ENCODE results near the gene ME2. TPM values are rescaled to one million over a fixed set of nuclear protein-coding genes. Genes with fewer than 3 reads are reported as not detected.

The ME2 gene
- total and polyA plus RNA-seq, 7 donors, result 40.2 to 75.1 (median 60.1) TPM

- DNase-seq, result no peak
- no peaks in the 10 kb centered on the region for H3K27me3 ChIP-seq
- H3K9me3 ChIP-seq, result no peaks in the 10 kb centered on the region
- TF ChIP-seq POLR2AphosphoS5 (IDR thresholded peaks at IDR 0.05) (no peak), POLR2A (IDR thresholded peaks at IDR 0.05) (no peak), CTCF (IDR thresholded peaks at IDR 0.05) (no peak)
- no peak overlapping the region for H3K4me3 ChIP-seq
- intact Hi-C loops (cut with DNase I), result no loop called here
- no peaks in the 10 kb centered on the region for H3K4me1 ChIP-seq
- no peaks in the 10 kb centered on the region for H3K36me3 ChIP-seq
- WGBS, 2 donors, result 30 to 68% methylated on average over 3 of the region's 3 CpGs
- no peak overlapping the region for H3K27ac ChIP-seq
Measured at GRCh38 chr18:50844960-50845359, 34.0 kb upstream of the ME2 start.

GRCh38 chr18:50847192-50847591, 31.7 kb upstream of the ME2 start:
- intact Hi-C loops (cut with DNase I), result no loop called here
- Histone ChIP-seq H3K9me3 (no peaks in the 10 kb centered on the region), H3K36me3 (no peaks in the 10 kb centered on the region), H3K27ac (no peak overlapping the region), H3K4me3 (no peak overlapping the region), H3K27me3 (no peaks in the 10 kb centered on the region), H3K4me1 (no peaks in the 10 kb centered on the region)
- no peak for DNase-seq
- WGBS, 2 donors, result 94 to 95% methylated on average over 4 of the region's 4 CpGs
- TF ChIP-seq POLR2AphosphoS5 (IDR thresholded peaks at IDR 0.05) (no peak), POLR2A (IDR thresholded peaks at IDR 0.05) (no peak), EP300 (IDR thresholded peaks at IDR 0.05) (no peak), CTCF (IDR thresholded peaks at IDR 0.05) (no peak)

GRCh38 chr18:50848061-50848551, 30.8 kb upstream of the ME2 start:
- Histone ChIP-seq H3K27ac (no peak overlapping the region), H3K27me3 (no peaks in the 10 kb centered on the region), H3K36me3 (no peaks in the 10 kb centered on the region), H3K4me1 (no peaks in the 10 kb centered on the region), H3K4me3 (no peak overlapping the region), H3K9me3 (no peaks in the 10 kb centered on the region)
- TF ChIP-seq POLR2A (IDR thresholded peaks at IDR 0.05) (no peak), EP300 (IDR thresholded peaks at IDR 0.05) (no peak), CTCF (IDR thresholded peaks at IDR 0.05) (no peak), POLR2AphosphoS5 (IDR thresholded peaks at IDR 0.05) (no peak)
- no peak for DNase-seq
- intact Hi-C loops (cut with DNase I), result no loop called here
- WGBS, 2 donors, result 72 to 83% methylated on average over 7 of the region's 7 CpGs

- Histone ChIP-seq H3K4me1 (no peaks in the 10 kb centered on the region), H3K27me3 (no peaks in the 10 kb centered on the region), H3K27ac (no peak overlapping the region), H3K36me3 (no peaks in the 10 kb centered on the region), H3K9me3 (no peaks in the 10 kb centered on the region), H3K4me3 (no peak overlapping the region)
- intact Hi-C loops (cut with DNase I), result no loop called here
- 91 to 92% methylated on average over 1 of the region's 1 CpG for WGBS, 2 donors
- DNase-seq, result no peak
- TF ChIP-seq POLR2AphosphoS5 (IDR thresholded peaks at IDR 0.05) (no peak), POLR2A (IDR thresholded peaks at IDR 0.05) (no peak), CTCF (IDR thresholded peaks at IDR 0.05) (no peak), EP300 (IDR thresholded peaks at IDR 0.05) (no peak)
Measured at GRCh38 chr18:50848991-50849390, 29.9 kb upstream of the ME2 start.

- Histone ChIP-seq H3K4me1 (no peaks in the 10 kb centered on the region), H3K36me3 (no peaks in the 10 kb centered on the region), H3K4me3 (no peak overlapping the region), H3K9me3 (no peaks in the 10 kb centered on the region), H3K27ac (no peak overlapping the region), H3K27me3 (no peaks in the 10 kb centered on the region)
- TF ChIP-seq CTCF (IDR thresholded peaks at IDR 0.05) (no peak), POLR2AphosphoS5 (IDR thresholded peaks at IDR 0.05) (no peak), POLR2A (IDR thresholded peaks at IDR 0.05) (no peak), EP300 (IDR thresholded peaks at IDR 0.05) (no peak)
- 80 to 85% methylated on average over 3 of the region's 3 CpGs for WGBS, 2 donors
- no peak for DNase-seq
- intact Hi-C loops (cut with DNase I), result no loop called here
Measured at GRCh38 chr18:50849419-50849821, 29.5 kb upstream of the ME2 start.
